ENCODE data around the gene PDGFRB.

PDGFRB gene

GRCh38 chr5:150136305-150137167, 19.1 kb downstream of the PDGFRB start:
- TF ChIP-seq CEBPB (IDR thresholded peaks at IDR 0.05) (no peak), TEAD4 (IDR thresholded peaks at IDR 0.05) (no peak), CREB1 (IDR thresholded peaks at IDR 0.05; ENCODE audit: low read depth) (no peak), NFIC (IDR thresholded peaks at IDR 0.05) (no peak)

- no peak for TF ChIP-seq EP300 (IDR thresholded peaks at IDR 0.05; ENCODE audit: borderline replicate concordance)
- TF ChIP-seq RAD21 (IDR thresholded peaks at IDR 0.05; ENCODE audit: low read depth) = no peak
- no peak for TF ChIP-seq REST (IDR thresholded peaks at IDR 0.05; ENCODE audit: low read depth)
- no peak for TF ChIP-seq TEAD4 (IDR thresholded peaks at IDR 0.05)
- TF ChIP-seq TAF1 (IDR thresholded peaks at IDR 0.05; ENCODE audit: low read depth) = no peak
- no peak for TF ChIP-seq USF1 (IDR thresholded peaks at IDR 0.05)
- TF ChIP-seq FOXM1 (IDR thresholded peaks at IDR 0.05; ENCODE audit: borderline replicate concordance, low read depth) = no peak
- no peak for TF ChIP-seq TCF12 (IDR thresholded peaks at IDR 0.05; ENCODE audit: low read depth)
- no peak for TF ChIP-seq YY1 (IDR thresholded peaks at IDR 0.05; ENCODE audit: low read depth)
- no peak for TF ChIP-seq NFIC (IDR thresholded peaks at IDR 0.05)
- TF ChIP-seq EGR1 (IDR thresholded peaks at IDR 0.05) = no peak
- TF ChIP-seq ZBTB7A (IDR thresholded peaks at IDR 0.05; ENCODE audit: low read depth) = no peak
- no peak for TF ChIP-seq MAX (IDR thresholded peaks at IDR 0.05)
- TF ChIP-seq CEBPB (IDR thresholded peaks at IDR 0.05) = no peak
- no peak for TF ChIP-seq CREB1 (IDR thresholded peaks at IDR 0.05; ENCODE audit: low read depth)
Observed at GRCh38 chr5:150135557-150136304, 19.9 kb downstream of the PDGFRB start.

- TF ChIP-seq EGR1 (IDR thresholded peaks at IDR 0.05) (no peak), CREB1 (IDR thresholded peaks at IDR 0.05; ENCODE audit: low read depth) (no peak), USF1 (IDR thresholded peaks at IDR 0.05) (no peak), TEAD4 (IDR thresholded peaks at IDR 0.05) (no peak), RAD21 (IDR thresholded peaks at IDR 0.05; ENCODE audit: low read depth) (no peak), MAX (IDR thresholded peaks at IDR 0.05) (no peak), ZBTB7A (IDR thresholded peaks at IDR 0.05; ENCODE audit: low read depth) (no peak), CEBPB (IDR thresholded peaks at IDR 0.05) (no peak), NFIC (IDR thresholded peaks at IDR 0.05) (no peak), TAF1 (IDR thresholded peaks at IDR 0.05; ENCODE audit: low read depth) (no peak), FOXM1 (IDR thresholded peaks at IDR 0.05; ENCODE audit: borderline replicate concordance, low read depth) (no peak), EP300 (IDR thresholded peaks at IDR 0.05; ENCODE audit: borderline replicate concordance) (no peak), TCF12 (IDR thresholded peaks at IDR 0.05; ENCODE audit: low read depth) (no peak)
Observed at GRCh38 chr5:150134198-150134588, 21.5 kb downstream of the PDGFRB start.

- TF ChIP-seq EP300 (IDR thresholded peaks at IDR 0.05; ENCODE audit: borderline replicate concordance) = no peak
- no peak for TF ChIP-seq USF1 (IDR thresholded peaks at IDR 0.05)
- no peak for TF ChIP-seq TEAD4 (IDR thresholded peaks at IDR 0.05)
- no peak for TF ChIP-seq REST (IDR thresholded peaks at IDR 0.05; ENCODE audit: low read depth)
- TF ChIP-seq NFIC (IDR thresholded peaks at IDR 0.05) = no peak
- no peak for TF ChIP-seq FOXM1 (IDR thresholded peaks at IDR 0.05; ENCODE audit: borderline replicate concordance, low read depth)
- TF ChIP-seq MAX (IDR thresholded peaks at IDR 0.05) = no peak
- TF ChIP-seq ZBTB7A (IDR thresholded peaks at IDR 0.05; ENCODE audit: low read depth) = no peak
- no peak for TF ChIP-seq TCF12 (IDR thresholded peaks at IDR 0.05; ENCODE audit: low read depth)
- TF ChIP-seq CREB1 (IDR thresholded peaks at IDR 0.05; ENCODE audit: low read depth) = no peak
- no peak for TF ChIP-seq CEBPB (IDR thresholded peaks at IDR 0.05)
- no peak for TF ChIP-seq YY1 (IDR thresholded peaks at IDR 0.05; ENCODE audit: low read depth)
Observed at GRCh38 chr5:150133581-150134197, 22.0 kb downstream of the PDGFRB start.
